Neural cell (in vitro differentiated cells): ENCODE measurements around the gene A1BG.

Experiments used
- EP300 ChIP-seq: fragments of 450-650 bp; conservative IDR thresholded peaks from 2 replicates; pipeline ENCODE4 v1.6.1; 2014; ENCODE audit warnings: antibody characterized with exemption, mild to moderate bottlenecking, moderate library complexity; ENCODE audit not compliant: poor library complexity, severe bottlenecking
- POLR2AphosphoS5 ChIP-seq: IDR thresholded peaks from 2 replicates; pipeline ENCODE4 v1.6.1; 2012
- TAF1 ChIP-seq: IDR thresholded peaks from 2 replicates; pipeline ENCODE4 v1.6.1; 2012; ENCODE audit warnings: low read depth
- TF ChIP-seq, protein P1 (sequence below): fragments of 450-650 bp; IDR thresholded peaks from 2 replicates; pipeline ENCODE4 v1.5.1; 2014; ENCODE audit warnings: antibody characterized with exemption, mild to moderate bottlenecking, moderate library complexity; ENCODE audit not compliant: poor library complexity, severe bottlenecking

DNA sequence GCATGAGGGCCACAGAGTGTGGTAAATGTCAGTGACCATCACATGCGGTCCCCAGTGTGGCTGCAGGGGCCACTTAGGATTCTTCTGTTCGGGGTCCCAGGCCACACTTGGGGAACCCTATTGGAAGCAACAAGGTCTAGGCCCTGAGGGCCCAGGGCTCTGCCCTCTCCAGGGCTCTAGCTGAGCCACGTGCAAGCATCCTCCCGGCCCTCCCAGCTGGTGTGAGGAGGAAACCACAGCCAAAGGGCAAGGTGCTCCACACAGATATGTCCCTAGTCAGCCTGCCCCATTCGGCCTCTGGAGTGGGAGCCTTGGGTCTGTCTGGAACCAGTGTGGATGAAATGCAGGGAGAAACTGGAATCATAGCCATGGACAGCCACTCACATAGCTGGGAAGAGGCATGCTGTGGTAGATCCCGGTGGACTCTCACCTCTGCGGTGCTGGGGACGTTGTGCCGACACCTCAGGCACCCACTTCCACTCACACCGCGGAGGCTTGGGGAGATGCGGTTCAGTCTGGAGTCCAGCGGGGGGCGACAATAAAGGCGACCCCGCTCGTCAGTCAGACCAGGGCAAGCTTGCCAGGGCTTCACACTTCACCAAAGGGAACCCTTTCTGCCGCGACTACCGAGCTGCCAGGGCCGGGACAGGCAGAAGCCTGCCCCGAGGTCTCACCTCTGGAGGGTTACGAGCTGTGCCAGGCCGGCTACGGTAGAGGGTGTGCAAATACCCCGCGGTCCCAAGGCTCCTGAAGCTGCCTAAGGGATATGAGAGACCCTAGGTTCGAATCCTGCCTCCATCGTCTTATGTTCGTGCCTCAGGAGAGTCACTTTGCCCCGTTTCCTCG, 13.5 kb upstream of the A1BG start:
- TF ChIP-seq POLR2AphosphoS5 (no peak), TAF1 (no peak), EP300 (no peak)
- TF ChIP-seq, protein P1, sequence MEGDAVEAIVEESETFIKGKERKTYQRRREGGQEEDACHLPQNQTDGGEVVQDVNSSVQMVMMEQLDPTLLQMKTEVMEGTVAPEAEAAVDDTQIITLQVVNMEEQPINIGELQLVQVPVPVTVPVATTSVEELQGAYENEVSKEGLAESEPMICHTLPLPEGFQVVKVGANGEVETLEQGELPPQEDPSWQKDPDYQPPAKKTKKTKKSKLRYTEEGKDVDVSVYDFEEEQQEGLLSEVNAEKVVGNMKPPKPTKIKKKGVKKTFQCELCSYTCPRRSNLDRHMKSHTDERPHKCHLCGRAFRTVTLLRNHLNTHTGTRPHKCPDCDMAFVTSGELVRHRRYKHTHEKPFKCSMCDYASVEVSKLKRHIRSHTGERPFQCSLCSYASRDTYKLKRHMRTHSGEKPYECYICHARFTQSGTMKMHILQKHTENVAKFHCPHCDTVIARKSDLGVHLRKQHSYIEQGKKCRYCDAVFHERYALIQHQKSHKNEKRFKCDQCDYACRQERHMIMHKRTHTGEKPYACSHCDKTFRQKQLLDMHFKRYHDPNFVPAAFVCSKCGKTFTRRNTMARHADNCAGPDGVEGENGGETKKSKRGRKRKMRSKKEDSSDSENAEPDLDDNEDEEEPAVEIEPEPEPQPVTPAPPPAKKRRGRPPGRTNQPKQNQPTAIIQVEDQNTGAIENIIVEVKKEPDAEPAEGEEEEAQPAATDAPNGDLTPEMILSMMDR, result no peak
